WTC11 (cell line): ENCODE results near the gene DACT1.

ENCODE experiments used
- CTCF ChIP-seq: fragments of 200-600 bp; IDR thresholded peaks from 2 replicates; pipeline ENCODE4 v1.8.0; 2022; ENCODE audit warnings: antibody characterized with exemption
- E2F1 ChIP-seq: sonication (generic); formaldehyde crosslinking; IDR thresholded peaks from 2 replicates; pipeline ENCODE4 v1.8.0; 2022; ENCODE audit warnings: mild to moderate bottlenecking, missing genetic modification reagents
- ELF4 ChIP-seq: sonication (generic); formaldehyde crosslinking; IDR thresholded peaks from 2 replicates; pipeline ENCODE4 v1.8.1; 2022; ENCODE audit warnings: low read depth, mild to moderate bottlenecking, moderate library complexity, missing genetic modification reagents
- ESRRA ChIP-seq: sonication (generic); formaldehyde crosslinking; IDR thresholded peaks from 2 replicates; pipeline ENCODE4 v1.8.1; 2022; ENCODE audit warnings: mild to moderate bottlenecking, missing genetic modification reagents, borderline replicate concordance
- GABPB1 ChIP-seq: sonication (generic); formaldehyde crosslinking; IDR thresholded peaks from 2 replicates; pipeline ENCODE4 v1.8.1; 2023; ENCODE audit warnings: mild to moderate bottlenecking, missing genetic modification reagents
- NFE2L1 ChIP-seq: sonication (generic); formaldehyde crosslinking; IDR thresholded peaks from 2 replicates; pipeline ENCODE4 v1.8.1; 2023; ENCODE audit warnings: missing genetic modification reagents
- SP1 ChIP-seq: sonication (generic); formaldehyde crosslinking; conservative IDR thresholded peaks from 2 replicates; pipeline ENCODE4 v1.8.1; 2022; ENCODE audit warnings: missing genetic modification reagents
- ZBTB21 ChIP-seq: sonication (generic); formaldehyde crosslinking; IDR thresholded peaks from 2 replicates; pipeline ENCODE4 v1.8.1; 2023; ENCODE audit warnings: mild to moderate bottlenecking, missing genetic modification reagents, borderline replicate concordance
- ZNF263 ChIP-seq: sonication (generic); formaldehyde crosslinking; IDR thresholded peaks from 2 replicates; pipeline ENCODE4 v1.8.1; 2022; ENCODE audit warnings: low read depth, mild to moderate bottlenecking, moderate library complexity, missing genetic modification reagents

GRCh38 chr14:58697266-58697929, 59.6 kb downstream of the DACT1 start:
- TF ChIP-seq CTCF (no peak), NFE2L1 (no peak), ELF4 (CRISPR knock-in tag) (no peak), ZNF263 (no peak), ESRRA (no peak), E2F1 (CRISPR knock-in tag) (no peak), SP1 (no peak), ZBTB21 (no peak), GABPB1 (no peak)
